Measurements from ENCODE around the gene PLEKHN1.
A peak's percentile ranks its signal among the peaks of the same experiment; 100 is the strongest.

The PLEKHN1 gene

DNA sequence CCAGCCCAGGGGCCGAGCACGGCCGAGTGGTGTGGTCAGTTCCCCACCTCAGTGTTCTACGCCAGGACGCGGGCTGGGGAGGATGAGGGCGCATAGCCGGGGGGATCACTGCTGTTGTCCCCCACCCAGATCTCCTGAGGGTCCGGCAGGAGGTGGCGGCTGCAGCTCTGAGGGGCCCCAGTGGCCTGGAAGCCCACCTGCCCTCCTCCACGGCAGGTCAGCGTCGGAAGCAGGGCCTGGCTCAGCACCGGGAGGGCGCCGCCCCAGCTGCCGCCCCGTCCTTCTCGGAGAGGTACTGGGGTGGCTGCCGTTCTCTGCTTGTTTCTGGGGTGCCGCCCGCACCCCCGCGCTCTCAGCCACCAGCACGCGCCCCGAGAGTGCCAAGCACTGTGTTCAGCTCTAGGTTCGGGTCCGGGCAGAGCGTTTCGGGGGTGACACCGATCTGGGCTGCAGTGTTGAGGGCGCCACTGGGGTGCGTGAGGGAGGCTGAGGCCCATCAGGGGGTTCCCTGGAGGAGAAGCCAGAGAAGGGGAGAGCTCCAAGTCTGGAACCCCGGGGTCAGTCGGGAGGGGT lies 25.2 kb upstream of the PLEKHN1 start:
- TF ChIP-seq, protein P1, sequence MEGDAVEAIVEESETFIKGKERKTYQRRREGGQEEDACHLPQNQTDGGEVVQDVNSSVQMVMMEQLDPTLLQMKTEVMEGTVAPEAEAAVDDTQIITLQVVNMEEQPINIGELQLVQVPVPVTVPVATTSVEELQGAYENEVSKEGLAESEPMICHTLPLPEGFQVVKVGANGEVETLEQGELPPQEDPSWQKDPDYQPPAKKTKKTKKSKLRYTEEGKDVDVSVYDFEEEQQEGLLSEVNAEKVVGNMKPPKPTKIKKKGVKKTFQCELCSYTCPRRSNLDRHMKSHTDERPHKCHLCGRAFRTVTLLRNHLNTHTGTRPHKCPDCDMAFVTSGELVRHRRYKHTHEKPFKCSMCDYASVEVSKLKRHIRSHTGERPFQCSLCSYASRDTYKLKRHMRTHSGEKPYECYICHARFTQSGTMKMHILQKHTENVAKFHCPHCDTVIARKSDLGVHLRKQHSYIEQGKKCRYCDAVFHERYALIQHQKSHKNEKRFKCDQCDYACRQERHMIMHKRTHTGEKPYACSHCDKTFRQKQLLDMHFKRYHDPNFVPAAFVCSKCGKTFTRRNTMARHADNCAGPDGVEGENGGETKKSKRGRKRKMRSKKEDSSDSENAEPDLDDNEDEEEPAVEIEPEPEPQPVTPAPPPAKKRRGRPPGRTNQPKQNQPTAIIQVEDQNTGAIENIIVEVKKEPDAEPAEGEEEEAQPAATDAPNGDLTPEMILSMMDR (conservative IDR thresholded peaks at IDR 0.05; ENCODE audit: low read length): no peak
- DNase-seq (ENCODE audit: low read depth): no peak
- H3K4me3 ChIP-seq (ENCODE audit: low read length): no peak overlapping the region

- H3K4me3 ChIP-seq (ENCODE audit: low read length): no peak overlapping the region
- peak; percentile 49 for DNase-seq (ENCODE audit: low read depth)
- TF ChIP-seq, protein P1 (conservative IDR thresholded peaks at IDR 0.05; ENCODE audit: low read length): no peak
These were observed 24.5 kb upstream of the PLEKHN1 start for GRCh38 chr1:941588-942383.

DNA sequence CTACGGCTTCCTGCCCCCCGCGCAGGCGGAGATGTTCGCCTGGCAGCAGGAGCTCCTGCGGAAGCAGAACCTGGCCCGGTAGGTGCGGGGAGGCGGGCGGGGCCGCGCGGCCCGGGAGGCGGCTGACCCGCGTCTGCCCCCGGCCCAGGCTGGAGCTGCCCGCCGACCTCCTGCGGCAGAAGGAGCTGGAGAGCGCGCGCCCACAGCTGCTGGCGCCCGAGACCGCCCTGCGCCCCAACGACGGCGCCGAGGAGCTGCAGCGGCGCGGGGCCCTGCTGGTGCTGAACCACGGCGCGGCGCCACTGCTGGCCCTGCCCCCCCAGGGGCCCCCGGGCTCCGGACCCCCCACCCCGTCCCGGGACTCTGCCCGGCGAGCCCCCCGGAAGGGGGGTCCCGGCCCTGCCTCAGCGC lies 23.9 kb upstream of the PLEKHN1 start:
- TF ChIP-seq, protein P1 (conservative IDR thresholded peaks at IDR 0.05; ENCODE audit: low read length): no peak
- no peak overlapping the region for H3K4me3 ChIP-seq (ENCODE audit: low read length)
- DNase-seq (ENCODE audit: low read depth): no peak

DNA sequence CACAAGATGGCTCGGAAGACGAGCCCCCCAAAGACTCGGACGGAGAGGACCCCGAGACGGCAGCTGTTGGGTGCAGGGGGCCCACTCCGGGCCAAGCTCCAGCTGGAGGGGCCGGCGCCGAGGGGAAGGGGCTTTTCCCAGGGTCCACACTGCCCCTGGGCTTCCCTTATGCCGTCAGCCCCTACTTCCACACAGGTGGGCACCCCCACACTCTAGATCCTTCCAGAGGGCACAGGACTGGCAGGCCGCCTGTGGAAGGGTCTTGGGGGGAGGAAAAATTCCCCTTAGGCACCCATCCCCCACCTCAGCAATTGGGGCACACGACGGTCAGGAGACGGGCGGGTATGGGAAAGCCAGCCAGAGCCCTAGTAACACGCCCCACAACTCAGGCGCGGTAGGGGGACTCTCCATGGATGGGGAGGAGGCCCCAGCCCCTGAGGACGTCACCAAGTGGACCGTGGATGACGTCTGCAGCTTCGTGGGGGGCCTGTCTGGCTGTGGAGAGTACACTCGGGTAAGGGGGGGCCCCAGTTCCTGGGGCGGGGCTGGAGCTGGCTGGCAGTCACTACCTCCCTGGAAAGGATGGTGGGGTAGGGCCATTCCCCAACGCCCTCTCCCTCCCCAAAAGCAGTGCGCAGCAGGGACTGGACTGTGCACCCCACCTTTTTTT lies 23.3 kb upstream of the PLEKHN1 start:
- no peak overlapping the region for H3K4me3 ChIP-seq (ENCODE audit: low read length)
- TF ChIP-seq, protein P1 (conservative IDR thresholded peaks at IDR 0.05; ENCODE audit: low read length): no peak
- DNase-seq (ENCODE audit: low read depth): no peak

DNA sequence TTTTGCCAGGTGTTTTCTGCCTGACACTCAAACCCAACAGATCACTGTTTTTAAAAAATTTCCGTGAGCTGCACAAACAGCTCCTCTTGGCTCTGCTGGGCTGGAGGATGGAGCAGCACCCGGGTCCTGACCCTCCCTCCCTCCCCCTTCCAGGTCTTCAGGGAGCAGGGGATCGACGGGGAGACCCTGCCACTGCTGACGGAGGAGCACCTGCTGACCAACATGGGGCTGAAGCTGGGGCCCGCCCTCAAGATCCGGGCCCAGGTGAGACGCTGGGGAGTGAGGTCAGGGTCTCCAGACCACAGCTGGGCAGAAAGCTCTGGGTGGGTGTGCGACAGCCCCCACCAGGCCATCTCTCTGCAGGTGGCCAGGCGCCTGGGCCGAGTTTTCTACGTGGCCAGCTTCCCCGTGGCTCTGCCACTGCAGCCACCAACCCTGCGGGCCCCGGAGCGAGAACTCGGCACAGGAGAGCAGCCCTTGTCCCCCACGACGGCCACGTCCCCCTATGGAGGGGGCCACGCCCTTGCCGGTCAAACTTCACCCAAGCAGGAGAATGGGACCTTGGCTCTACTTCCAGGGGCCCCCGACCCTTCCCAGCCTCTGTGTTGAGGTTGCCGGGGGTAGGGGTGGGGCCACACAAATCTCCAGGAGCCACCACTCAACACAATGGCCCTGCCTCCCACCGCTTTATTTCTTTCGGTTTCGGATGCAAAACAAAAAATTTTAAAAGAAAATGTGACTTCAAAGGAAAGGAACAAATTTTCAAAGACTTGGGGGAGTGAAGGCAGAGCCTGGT lies 22.5 kb upstream of the PLEKHN1 start:
- TF ChIP-seq, protein P1 (conservative IDR thresholded peaks at IDR 0.05; ENCODE audit: low read length): no peak
- H3K4me3 ChIP-seq (ENCODE audit: low read length): no peak overlapping the region
- no peak for DNase-seq (ENCODE audit: low read depth)

DNA sequence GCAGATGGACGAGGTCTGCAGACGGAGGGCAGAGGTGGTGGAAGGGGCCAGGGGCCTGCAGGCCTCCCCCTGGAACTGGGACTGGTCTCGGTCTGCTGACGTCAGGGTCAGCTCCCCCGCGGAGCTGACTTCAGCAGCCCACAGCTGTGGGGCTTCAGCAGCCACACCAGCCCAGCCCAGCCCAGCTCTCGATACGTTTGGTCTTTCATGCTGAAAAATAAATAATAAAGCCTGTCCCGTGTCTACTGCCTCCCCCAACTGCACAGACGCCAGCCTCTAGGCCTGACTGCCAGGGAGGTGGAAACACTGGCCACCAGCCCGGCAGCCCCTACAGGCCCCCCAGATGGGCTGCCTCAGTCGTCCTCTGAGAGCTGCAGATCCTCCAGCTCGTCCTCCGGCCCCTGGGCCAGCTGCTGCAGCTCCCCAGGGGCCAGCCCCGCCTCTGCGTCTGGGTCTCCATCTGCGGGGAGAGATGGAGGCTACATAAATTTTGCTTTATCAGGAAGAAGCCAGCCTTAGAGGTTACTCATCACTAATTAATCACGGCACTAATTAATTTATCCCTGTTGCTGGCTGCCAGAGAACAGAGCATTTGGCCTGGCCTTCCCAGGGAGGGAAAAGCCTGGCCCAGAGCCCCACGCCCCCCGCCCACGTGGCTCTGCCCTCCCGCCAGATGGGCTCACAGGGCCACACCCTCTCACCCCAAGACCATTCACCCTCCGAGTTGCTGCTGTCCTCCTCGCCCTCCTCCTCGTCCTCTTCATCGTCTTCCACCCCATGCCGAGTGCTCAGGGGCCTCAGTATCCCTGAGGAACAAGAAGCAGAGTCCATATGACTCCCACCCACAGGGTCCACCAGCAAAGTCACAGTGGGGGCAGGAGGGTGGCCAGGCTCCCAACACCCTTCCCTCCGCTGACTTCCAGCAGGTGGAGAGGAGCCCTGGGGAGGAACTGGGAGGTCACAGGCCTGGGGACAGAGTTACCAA lies 21.6 kb upstream of the PLEKHN1 start:
- no peak for DNase-seq (ENCODE audit: low read depth)
- no peak overlapping the region for H3K4me3 ChIP-seq (ENCODE audit: low read length)
- TF ChIP-seq, protein P1 (conservative IDR thresholded peaks at IDR 0.05; ENCODE audit: low read length): no peak
